H9 (cell line): ENCODE measurements around the gene PIP5K1C. TPM values are rescaled to one million over a fixed set of nuclear protein-coding genes. Genes with fewer than 3 reads are reported as not detected.

Experiments
- DNase-seq: peaks from one replicate; pipeline ENCODE4 v3.0.0-alpha.2; 2017
- H2AFZ ChIP-seq: one replicate; pipeline ENCODE4 v1.6.1; 2013; ENCODE audit warnings: mild to moderate bottlenecking, low read length, control low read depth, moderate library complexity
- H2AK5ac ChIP-seq: 2 replicates; pipeline ENCODE4 v1.6.1; 2013; ENCODE audit warnings: low read length, control low read depth, mixed read lengths; ENCODE audit not compliant: insufficient read length
- H2BK120ac ChIP-seq: one replicate; pipeline ENCODE4 v1.6.1; 2013; ENCODE audit warnings: low read depth, mild to moderate bottlenecking, low read length, control low read depth, inconsistent platforms; ENCODE audit not compliant: poor library complexity, severe bottlenecking
- H2BK12ac ChIP-seq: 2 replicates; pipeline ENCODE4 v1.6.1; 2013; ENCODE audit warnings: low read length, control low read depth, mixed read lengths, low read depth; ENCODE audit not compliant: insufficient read length
- H2BK15ac ChIP-seq: 2 replicates; pipeline ENCODE4 v1.6.1; 2013; ENCODE audit warnings: low read depth, low read length, control low read depth
- H2BK20ac ChIP-seq: one replicate; pipeline ENCODE4 v1.6.1; 2013; ENCODE audit warnings: low read depth, mild to moderate bottlenecking, low read length, control low read depth, inconsistent platforms; ENCODE audit not compliant: poor library complexity, severe bottlenecking
- H2BK5ac ChIP-seq: 2 replicates; pipeline ENCODE4 v1.6.1; 2013; ENCODE audit warnings: low read length, control low read depth, mixed read lengths; ENCODE audit not compliant: insufficient read length
- H3K14ac ChIP-seq: 2 replicates; pipeline ENCODE4 v1.6.1; 2013; ENCODE audit warnings: low read length, control low read depth; ENCODE audit not compliant: insufficient read depth
- H3K18ac ChIP-seq: 2 replicates; pipeline ENCODE4 v1.6.1; 2013; ENCODE audit warnings: low read depth, mild to moderate bottlenecking, mixed read lengths, low read length, control low read depth; ENCODE audit not compliant: insufficient read length
- H3K23ac ChIP-seq: 2 replicates; pipeline ENCODE4 v1.6.1; 2013; ENCODE audit warnings: low read length, control low read depth, mixed read lengths, low read depth; ENCODE audit not compliant: insufficient read length
- H3K23me2 ChIP-seq: 2 replicates; pipeline ENCODE4 v1.6.1; 2013; ENCODE audit warnings: low read depth, mild to moderate bottlenecking, mixed read lengths, low read length, control low read depth; ENCODE audit not compliant: insufficient read length, poor library complexity, severe bottlenecking
- H3K27ac ChIP-seq: 2 replicates; pipeline ENCODE4 v1.5.1; 2013; ENCODE audit warnings: low read length, control low read depth, mixed read lengths, low read depth; ENCODE audit not compliant: insufficient read length
- H3K27me3 ChIP-seq: 2 replicates; pipeline ENCODE4 v1.6.1; 2013; ENCODE audit warnings: low read length, control low read depth, inconsistent platforms; ENCODE audit not compliant: insufficient read depth
- H3K4ac ChIP-seq: 2 replicates; pipeline ENCODE4 v1.6.1; 2013; ENCODE audit warnings: low read depth, mild to moderate bottlenecking, control low read depth, inconsistent platforms, low read length, moderate library complexity
- H3K4me1 ChIP-seq: 2 replicates; pipeline ENCODE4 v1.6.1; 2013; ENCODE audit warnings: low read length, control low read depth, inconsistent platforms; ENCODE audit not compliant: insufficient read depth
- H3K4me2 ChIP-seq: 2 replicates; pipeline ENCODE4 v1.6.1; 2013; ENCODE audit warnings: low read length, control low read depth, mixed read lengths; ENCODE audit not compliant: insufficient read length, insufficient read depth
- H3K56ac ChIP-seq: 2 replicates; pipeline ENCODE4 v1.6.1; 2013; ENCODE audit warnings: low read depth, mild to moderate bottlenecking, mixed read lengths, low read length, control low read depth; ENCODE audit not compliant: insufficient read length
- H3K79me1 ChIP-seq: 2 replicates; pipeline ENCODE4 v1.6.1; 2013; ENCODE audit warnings: low read depth, mild to moderate bottlenecking, moderate library complexity, low read length, control low read depth, inconsistent platforms; ENCODE audit not compliant: insufficient read depth, poor library complexity, severe bottlenecking
- H3K79me2 ChIP-seq: 2 replicates; pipeline ENCODE4 v1.6.1; 2013; ENCODE audit warnings: low read length, control low read depth, inconsistent platforms; ENCODE audit not compliant: insufficient read depth
- H3K9ac ChIP-seq: 2 replicates; pipeline ENCODE4 v1.6.1; 2013; ENCODE audit warnings: low read length, control low read depth, mixed read lengths; ENCODE audit not compliant: insufficient read length; ENCODE audit errors: extremely low read depth
- H3K9me3 ChIP-seq: one replicate; pipeline ENCODE4 v1.6.1; 2013; ENCODE audit warnings: low read depth, low read length, inconsistent platforms; ENCODE audit not compliant: control insufficient read depth
- H3T11ph ChIP-seq: one replicate; pipeline ENCODE4 v1.6.1; 2013; ENCODE audit warnings: mild to moderate bottlenecking, low read length, control low read depth, inconsistent platforms
- H4K20me1 ChIP-seq: one replicate; pipeline ENCODE4 v1.6.1; 2013; ENCODE audit not compliant: control insufficient read depth, insufficient read length, insufficient read depth
- H4K5ac ChIP-seq: 2 replicates; pipeline ENCODE4 v1.6.1; 2013; ENCODE audit warnings: low read depth, mild to moderate bottlenecking, mixed read lengths, low read length, control low read depth; ENCODE audit not compliant: insufficient read length
- H4K8ac ChIP-seq: replicated peaks from 2 replicates; pipeline ENCODE4 v1.6.1; 2013; ENCODE audit warnings: low read length, control low read depth, mixed read lengths, low read depth; ENCODE audit not compliant: insufficient read length
- H4K91ac ChIP-seq: 2 replicates; pipeline ENCODE4 v1.6.1; 2013; ENCODE audit warnings: low read depth, mild to moderate bottlenecking, moderate library complexity, mixed read lengths, low read length, control low read depth; ENCODE audit not compliant: insufficient read length
- H3K27ac Mint-ChIP-seq, 3 experiments: 2 replicates in 2 of 3; 3 replicates in 1 of 3; pipeline ENCODE4 v1.8.0; 2020 to 2021; ENCODE audit warnings: mixed read lengths in 3 of 3, mild to moderate bottlenecking in 1 of 3, moderate library complexity in 1 of 3
- H3K27me3 Mint-ChIP-seq: 2 replicates; pipeline ENCODE4 v1.8.0; 2021; ENCODE audit warnings: low read depth, mild to moderate bottlenecking, moderate library complexity, mixed read lengths
- H3K36me3 Mint-ChIP-seq, 3 experiments: 2 replicates in 2 of 3; 3 replicates in 1 of 3; pipeline ENCODE4 v1.8.0; 2020 to 2021; ENCODE audit warnings: low read depth in 3 of 3, mixed read lengths in 3 of 3; ENCODE audit not compliant: insufficient read depth in 1 of 3
- H3K4me1 Mint-ChIP-seq, 2 experiments: 2 replicates each; pipeline ENCODE4 v1.8.0; 2020; ENCODE audit warnings: mixed read lengths in 2 of 2
- H3K4me3 Mint-ChIP-seq, 2 experiments: 2 replicates in 1 of 2; 3 replicates in 1 of 2; pipeline ENCODE4 v1.8.0; 2020 to 2021; ENCODE audit warnings: mild to moderate bottlenecking in 2 of 2, mixed read lengths in 2 of 2, moderate library complexity in 1 of 2
- H3K9me3 Mint-ChIP-seq, 2 experiments: 2 replicates in 1 of 2; 3 replicates in 1 of 2; pipeline ENCODE4 v1.8.0; 2020; ENCODE audit warnings: mild to moderate bottlenecking in 2 of 2, mixed read lengths in 2 of 2, moderate library complexity in 1 of 2
- CTCF ChIP-seq: fragments of 200-600 bp; sonication (generic); conservative IDR thresholded peaks from 3 replicates; pipeline ENCODE4 v1.8.0; 2021; ENCODE audit warnings: antibody characterized with exemption, mild to moderate bottlenecking
- WGBS: extraction: QIAGEN DNeasy Blood & Tissue Kit; methylation state at CpG from one replicate; pipeline ENCODE4 v1.1.7; 2013; ENCODE audit warnings: missing lambda C conversion rate, low lambda C conversion rate, mixed read lengths; ENCODE audit not compliant: insufficient read length; ENCODE audit errors: extremely low coverage; 5-methylcytosine and 5-hydroxymethylcytosine counted together
- total RNA-seq: library from RNA; stranded (reverse); gene quantifications from 2 replicates; pipeline ENCODE4 v1.2.1, GENCODE V29; 2021

PIP5K1C gene
- total RNA-seq, 1 experiment from 2014 or later = 41.7 TPM

- Histone ChIP-seq H3K18ac (no peak overlapping the region), H2BK15ac (no peak overlapping the region), H4K8ac (no peak overlapping the region), H4K20me1 (no peaks in the 10 kb centered on the region), H3T11ph (no peak overlapping the region), H2BK5ac (no peak overlapping the region), H2BK20ac (no peak overlapping the region), H3K14ac (no peak overlapping the region), H3K79me2 (no peaks in the 10 kb centered on the region), H4K91ac (no peak overlapping the region), H3K23ac (no peak overlapping the region), H2AK5ac (no peak overlapping the region), H3K4ac (no peak overlapping the region), H3K27ac (no peak overlapping the region), H3K79me1 (no peaks in the 10 kb centered on the region), H3K9ac (no peak overlapping the region), H2BK120ac (no peak overlapping the region), H3K4me2 (no peak overlapping the region), H3K4me1 (no peaks in the 10 kb centered on the region), H2AFZ (no peak overlapping the region), H3K23me2 (no peaks in the 10 kb centered on the region), H2BK12ac (no peak overlapping the region), H4K5ac (no peak overlapping the region), H3K9me3 (no peaks in the 10 kb centered on the region), H3K27me3 (no peaks in the 10 kb centered on the region), H3K56ac (no peak overlapping the region)
- no peak overlapping the region for H3K4me3 Mint-ChIP-seq
- TF ChIP-seq CTCF = no peak
- no CpG with 5 or more reads among the region's 23 CpGs for WGBS
- no peaks in the 10 kb centered on the region for H3K4me1 Mint-ChIP-seq
- no peaks in the 10 kb centered on the region for H3K27me3 Mint-ChIP-seq
- no peak for DNase-seq
- H3K9me3 Mint-ChIP-seq = no peaks in the 10 kb centered on the region
- H3K36me3 Mint-ChIP-seq = peaks cover 21 to 54% (median 37%) of the 10 kb centered on the region in 3 experiments
- peak overlapping the region in 1 of 3 experiments; percentile 18; a peak in 1 of 7 replicates for H3K27ac Mint-ChIP-seq
Measured at GRCh38 chr19:3660493-3661219, 39.6 kb downstream of the PIP5K1C start.
